Endometrial microvascular endothelial cells (primary cell): ENCODE data around the gene JAG1. TPM values are rescaled to one million over a fixed set of nuclear protein-coding genes. Genes with fewer than 3 reads are reported as not detected.

Experiments used
- in situ Hi-C: cut with HindIII; loops from 2 replicates; pipeline ENCODE4 v1.10.0; 2017; ENCODE audit warnings: low sequenced_read_pairs, low pct_unique_long_range_greater_than_20kb; ENCODE audit errors: inconsistent ontology term
- total RNA-seq: library from RNA; depleted of rRNA; stranded (reverse); fragments of >200 nt; gene quantifications from one replicate; pipeline ENCODE4 v1.2.3, GENCODE V29; 2015; ENCODE audit errors: inconsistent ontology term

JAG1 gene
- total RNA-seq: 58.1 TPM

GRCh38 chr20:10673842-10674683, at the start of gene JAG1:
JAG1 (minus strand) TSS chr20:10673999; CDS start chr20:10673530, 469 bp downstream.
- in situ Hi-C loops: no loop called here

GRCh38 chr20:10721976-10722375, 48.2 kb upstream of the JAG1 start:
- in situ Hi-C loops: no loop called here

DNA sequence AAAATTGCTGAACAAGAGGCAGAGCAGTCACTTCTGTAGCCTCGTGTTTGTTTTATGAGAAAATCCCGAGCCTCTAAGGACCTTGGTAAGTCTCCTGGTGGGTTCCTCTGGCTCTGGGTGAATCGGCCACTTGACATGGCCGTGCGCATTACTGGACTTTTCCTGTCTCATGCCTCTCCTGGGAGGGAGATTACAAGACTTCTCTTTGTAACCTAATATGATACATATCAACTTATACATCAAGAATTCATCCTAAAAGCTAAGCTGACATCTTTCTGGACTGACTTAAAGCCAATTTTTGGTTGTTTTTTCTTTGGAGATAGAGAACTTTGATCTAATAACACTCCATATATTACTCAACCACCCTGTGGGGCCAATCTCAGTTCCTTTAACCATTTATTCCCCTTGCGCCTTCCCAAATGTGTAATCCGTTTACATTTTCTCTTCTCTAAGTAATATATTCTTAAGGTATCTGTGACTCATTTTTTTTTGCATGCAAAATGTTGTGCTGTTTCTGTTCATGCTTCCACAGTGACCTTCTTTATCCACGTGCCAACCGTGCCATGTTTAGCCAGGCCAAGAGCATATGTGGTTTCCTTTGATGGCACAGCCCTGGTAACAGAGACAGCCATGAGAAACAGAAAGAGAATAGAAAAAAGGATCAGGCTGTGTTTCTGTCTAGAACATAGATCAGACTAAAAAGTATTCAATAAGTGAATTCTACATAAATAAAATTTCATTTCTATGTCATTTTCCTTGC, 47.5 kb upstream of the JAG1 start:
- in situ Hi-C loops: no loop called here

DNA sequence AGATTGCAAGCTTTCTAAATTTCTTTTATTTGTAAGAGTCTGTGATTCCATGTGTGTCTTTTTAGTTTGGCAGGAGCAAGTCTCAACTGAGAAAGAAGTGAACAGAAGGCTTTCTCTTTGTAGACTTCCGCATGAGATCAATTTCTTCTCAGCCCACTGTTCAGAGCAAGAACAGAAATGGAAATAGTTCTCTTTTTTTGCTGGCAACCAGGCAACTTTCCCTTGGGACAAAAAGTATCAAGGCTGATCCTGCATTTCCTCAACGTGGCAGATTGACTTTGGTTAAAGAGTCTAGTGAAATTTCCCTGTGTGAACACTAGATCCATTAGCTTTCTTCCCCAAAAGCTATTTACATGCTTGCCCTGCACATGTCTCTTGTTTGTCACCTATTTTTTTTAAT, 46.8 kb upstream of the JAG1 start:
- in situ Hi-C loops: no loop called here

GRCh38 chr20:10719740-10720385, 46.1 kb upstream of the JAG1 start:
- in situ Hi-C loops: no loop called here

DNA sequence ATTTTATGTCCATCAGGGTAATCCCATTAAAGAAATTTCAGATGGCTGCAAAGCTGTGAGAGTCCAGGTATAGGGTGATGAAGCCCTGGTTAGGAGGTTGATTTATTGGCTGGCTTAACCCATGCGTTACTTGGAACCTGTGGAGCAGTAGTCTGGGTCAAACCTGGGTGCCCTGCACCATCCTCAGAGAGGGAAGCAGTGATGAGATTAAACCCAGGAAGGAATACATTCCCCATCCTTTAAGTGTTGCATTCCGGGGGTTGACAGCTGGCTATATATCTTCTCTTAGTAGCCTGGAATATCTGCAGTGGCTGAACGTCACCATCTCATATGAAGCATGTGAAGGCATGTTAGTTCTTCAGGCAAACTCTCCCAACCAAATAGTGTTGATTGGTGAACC, 44.9 kb upstream of the JAG1 start:
- in situ Hi-C loops: no loop called here

GRCh38 chr20:10716855-10717254, 43.1 kb upstream of the JAG1 start:
- in situ Hi-C loops: no loop called here

GRCh38 chr20:10715035-10715434, 41.2 kb upstream of the JAG1 start:
- in situ Hi-C loops: no loop called here

DNA sequence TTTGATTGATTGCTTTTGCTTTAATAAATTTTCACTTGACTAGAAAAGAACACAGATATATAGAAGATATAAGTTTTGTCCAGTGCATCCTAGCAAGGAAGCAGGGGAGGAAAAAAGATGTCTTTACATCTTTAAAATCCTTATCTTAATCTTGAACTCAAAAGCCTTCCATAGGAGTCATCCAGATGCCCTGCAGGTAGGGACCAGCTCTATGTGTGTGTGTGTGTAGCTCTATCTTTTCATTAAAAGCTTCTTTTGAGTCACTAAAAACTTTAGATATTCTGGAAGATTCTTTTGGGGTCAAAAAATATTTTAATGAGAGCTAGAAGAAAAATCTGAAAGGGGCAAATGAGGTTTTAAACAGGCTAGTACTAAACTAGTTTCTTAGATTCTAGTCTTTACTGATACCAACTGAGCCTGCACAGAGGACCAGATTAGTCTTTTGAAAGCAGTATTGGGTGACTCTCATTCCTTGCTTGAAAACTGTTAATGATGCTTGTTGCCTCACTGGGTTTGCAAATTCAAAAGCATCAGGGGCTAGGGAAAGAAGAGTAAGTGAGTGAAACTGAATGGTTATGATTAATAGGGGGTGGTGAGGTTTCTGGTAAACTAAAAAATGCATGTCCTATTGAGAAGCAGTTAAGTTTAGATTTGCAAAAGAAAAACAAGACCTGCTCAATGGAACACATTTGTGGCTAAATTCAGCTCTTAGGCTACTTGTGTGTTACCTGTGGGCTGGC, 40.6 kb upstream of the JAG1 start:
- in situ Hi-C loops: no loop called here

- in situ Hi-C loops: no loop called here
Observed at GRCh38 chr20:10713161-10713560, 39.4 kb upstream of the JAG1 start.

DNA sequence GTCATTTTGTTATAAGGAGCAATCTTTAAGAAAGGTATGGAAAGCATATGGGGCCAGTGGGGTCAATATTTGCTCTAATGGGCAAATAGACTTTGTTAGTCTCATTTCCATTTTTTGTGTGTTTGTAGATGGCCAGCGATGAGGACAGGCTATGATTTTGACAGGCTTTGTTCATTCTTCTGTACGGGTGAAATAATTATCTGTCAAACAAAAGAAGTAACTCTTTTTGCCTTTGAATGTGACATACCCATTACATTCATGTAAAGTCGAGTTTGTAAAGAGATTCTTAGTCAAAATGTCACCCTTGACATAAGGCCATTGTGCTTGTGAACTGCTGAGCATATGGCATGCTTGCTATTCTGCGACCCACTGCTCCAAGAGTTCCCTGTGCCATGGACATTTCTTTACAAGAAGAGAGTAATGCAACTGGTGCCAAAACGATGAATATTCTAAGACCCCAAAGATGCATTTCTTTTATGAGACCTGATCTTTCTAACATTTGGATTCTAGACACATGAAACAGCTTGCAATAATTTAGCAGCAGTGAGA, 38.2 kb upstream of the JAG1 start:
- in situ Hi-C loops: no loop called here

DNA sequence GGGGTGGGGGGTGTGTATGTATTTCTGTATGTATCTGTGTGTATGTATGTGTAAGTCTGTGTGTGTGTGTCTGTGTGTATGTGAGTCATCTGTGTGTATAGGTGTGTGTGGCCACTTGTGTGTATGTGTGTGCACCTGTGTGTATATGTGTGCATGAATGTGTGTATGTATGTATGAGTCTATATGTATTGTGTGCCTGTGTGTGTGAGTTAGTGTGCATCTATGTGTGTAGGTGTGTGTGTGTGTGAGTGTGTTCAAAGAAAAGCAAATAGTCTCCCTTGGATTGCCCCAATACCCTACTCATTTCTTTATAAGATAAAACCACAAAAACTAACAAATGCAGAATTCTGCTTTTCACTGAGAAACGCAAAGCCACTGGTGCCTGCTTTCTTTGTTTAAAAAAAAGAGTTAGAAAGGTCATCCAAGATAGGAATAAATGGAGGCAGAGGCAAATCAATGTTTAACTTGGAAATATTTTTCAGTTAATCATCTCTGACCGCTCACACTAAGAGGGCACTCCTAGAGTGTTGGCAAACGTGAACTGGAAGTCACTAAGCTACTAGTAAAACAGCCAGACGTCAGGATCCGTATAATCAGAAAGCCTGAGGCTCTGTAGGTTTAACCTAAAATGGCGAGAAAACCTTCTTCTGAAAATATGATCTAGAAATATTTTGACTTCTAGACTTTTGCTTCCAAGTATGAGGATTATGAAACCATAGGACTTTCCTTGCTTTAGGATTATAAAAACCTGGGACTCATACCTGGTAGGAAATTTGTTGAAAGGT, 37.4 kb upstream of the JAG1 start:
- in situ Hi-C loops: no loop called here

GRCh38 chr20:10709916-10710315, 36.1 kb upstream of the JAG1 start:
- in situ Hi-C loops: no loop called here

DNA sequence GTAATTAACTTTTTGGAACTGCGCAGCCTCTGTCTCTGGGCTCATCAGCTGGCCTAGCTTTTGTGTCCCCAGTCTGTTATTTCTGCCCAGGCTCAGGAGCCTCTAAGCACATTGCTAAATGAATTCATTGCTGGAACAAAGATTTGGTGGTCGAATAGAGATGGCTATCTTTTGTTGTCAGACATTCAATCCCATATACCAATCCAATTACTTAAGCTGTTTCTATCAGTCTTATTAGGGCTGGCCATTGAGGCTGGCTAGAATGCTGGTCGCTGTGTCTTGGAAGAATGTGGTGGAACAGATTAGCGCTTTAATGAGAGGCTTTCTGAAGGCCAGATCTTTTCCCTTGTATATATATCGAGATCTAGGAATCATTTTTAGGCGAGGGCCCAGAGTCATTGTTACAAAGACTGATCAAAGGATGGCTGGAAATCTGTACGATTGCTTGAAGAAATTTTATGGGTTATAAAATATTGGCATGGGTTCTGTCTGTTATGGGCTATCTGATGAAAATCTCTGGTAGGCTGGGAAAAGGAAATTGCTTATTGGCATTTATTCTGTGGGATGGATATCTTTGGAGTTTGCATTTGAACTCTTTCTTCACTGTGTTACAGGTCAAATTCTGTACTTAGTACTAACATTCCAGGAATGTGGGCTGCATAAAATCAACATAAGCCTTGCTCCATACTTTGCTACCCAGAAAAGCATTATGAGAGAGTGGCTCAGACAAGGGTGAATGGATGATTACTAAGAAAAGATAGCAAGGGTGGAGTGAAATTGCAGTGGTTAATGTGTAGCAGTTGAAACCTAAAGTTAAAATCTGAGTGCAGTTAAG, 34.8 kb upstream of the JAG1 start:
- in situ Hi-C loops: no loop called here

- in situ Hi-C loops: no loop called here
Observed at GRCh38 chr20:10707791-10708190, 34.0 kb upstream of the JAG1 start.

DNA sequence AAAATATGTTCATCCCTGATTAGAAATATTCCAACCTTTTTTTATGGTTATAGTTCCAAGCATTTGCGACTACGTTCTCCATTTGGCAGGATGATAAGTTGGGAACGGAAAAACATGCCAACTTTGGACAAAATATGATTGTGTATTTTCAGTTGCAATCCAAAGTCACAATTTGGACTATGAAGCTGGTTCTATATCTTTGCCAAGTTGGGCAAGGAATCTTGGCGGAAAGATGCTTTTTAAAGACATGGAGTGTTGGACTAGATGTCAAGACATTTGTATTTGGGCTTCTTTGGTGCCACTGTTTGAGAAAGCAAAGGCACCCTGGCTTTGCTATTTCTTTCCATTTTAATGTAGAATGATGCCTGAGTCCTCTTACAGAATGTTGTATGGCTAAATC, 33.3 kb upstream of the JAG1 start:
- in situ Hi-C loops: no loop called here

DNA sequence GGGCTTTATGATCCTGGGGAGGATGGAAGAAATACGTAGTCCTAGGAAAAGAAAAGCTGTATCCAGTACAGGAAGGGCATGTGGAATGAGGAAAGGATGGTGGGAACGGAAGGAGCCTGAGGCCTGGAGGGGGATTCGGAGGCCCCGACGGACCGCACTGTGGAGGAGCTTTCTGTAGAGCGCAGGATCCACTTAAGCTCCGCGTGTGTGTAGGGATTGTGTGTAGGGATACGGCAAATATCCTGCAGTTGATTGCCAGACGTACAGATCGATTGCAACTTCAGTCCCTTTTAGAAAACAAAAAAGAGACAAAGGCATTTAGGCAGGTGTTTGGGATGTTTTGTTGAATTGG, 32.6 kb upstream of the JAG1 start:
- in situ Hi-C loops: no loop called here
